PC-9 (cell line): ENCODE results near the gene SLC8A1.

ENCODE experiments used
- CTCF ChIP-seq: fragments of 200-600 bp; sonication (generic); conservative IDR thresholded peaks from 2 replicates; pipeline ENCODE4 v1.6.1; 2017; ENCODE audit warnings: mixed run types, antibody characterized with exemption, mild to moderate bottlenecking, moderate library complexity
- EZH2 ChIP-seq: fragments of 200-600 bp; sonication (generic); IDR thresholded peaks from 2 replicates; pipeline ENCODE4 v1.8.0; 2017; ENCODE audit warnings: antibody characterized with exemption, low read depth

- TF ChIP-seq CTCF (no peak), EZH2 (no peak)
Observed at GRCh38 chr2:40287195-40287594, 164.7 kb downstream of the SLC8A1 start.
